A549 (cell line): ENCODE measurements around the gene POLE. TPM values are rescaled to one million over a fixed set of nuclear protein-coding genes. Genes with fewer than 3 reads are reported as not detected.
A peak's percentile ranks its signal among the peaks of the same experiment; 100 is the strongest.

Experiments used
- ATAC-seq, 2 experiments: fragments of 200-7000 bp in 1 of 2; fragments of >200 bp in 1 of 2; cut with Nextera tagmentation in 1 of 2; cut with Tn5 transposase in 1 of 2; 3 replicates each; pipeline versions ENCODE4 v1.8.0 to v1.9.1; 2018 to 2020; ENCODE audit warnings: mild to moderate bottlenecking in 1 of 2, moderate library complexity in 1 of 2
- CTCF ChIA-PET: fragments of 300-600 bp; sonication (Branson Sonifier 250); formaldehyde crosslinking; extraction: SDS; loops from one replicate; lab custom pipeline; 2021; ENCODE audit warnings: antibody characterized with exemption, inconsistent platforms; lab: Yijun Ruan, JAX
- POLR2A ChIA-PET: fragments of 350-600 bp; formaldehyde crosslinking; extraction: SDS; loops from one replicate; lab custom pipeline; 2021; ENCODE audit warnings: antibody characterized with exemption, inconsistent platforms; lab: Yijun Ruan, JAX
- DNase-seq, 2 experiments: peaks; one replicate each; pipeline versions ENCODE4 v3.0.0 to v3.0.0-alpha.2; 2011 to 2016; ENCODE audit warnings: low read depth in 1 of 2, low spot score in 1 of 2
- FAIRE-seq: peaks from 2 replicates; lab custom pipeline; 2011; peaks lifted over from hg19 to GRCh38; lab: Jason Lieb, UNC
- H3K27ac ChIP-seq, 2 experiments: fragments of >200 bp; sonication (Bioruptor Twin); formaldehyde crosslinking; 3 replicates each; pipeline ENCODE4 v1.5.1; 2016 to 2017
- H3K4me1 ChIP-seq: fragments of >200 bp; sonication (Bioruptor Twin); formaldehyde crosslinking; 3 replicates; pipeline ENCODE4 v1.6.1; 2016
- H3K4me2 ChIP-seq: fragments of >200 bp; sonication (Bioruptor Twin); formaldehyde crosslinking; 3 replicates; pipeline ENCODE4 v1.6.1; 2016
- H3K4me3 ChIP-seq: fragments of >200 bp; sonication (Bioruptor Twin); formaldehyde crosslinking; 3 replicates; pipeline ENCODE4 v1.5.1; 2016
- H3K9me3 ChIP-seq: fragments of >200 bp; sonication (Bioruptor Twin); formaldehyde crosslinking; 3 replicates; pipeline ENCODE4 v1.6.1; 2016
- BHLHE40 ChIP-seq: IDR thresholded peaks from 2 replicates; pipeline ENCODE4 v1.6.1; 2012; ENCODE audit warnings: low read depth, low read length, inconsistent platforms
- CTCF ChIP-seq: fragments of >200 bp; sonication (Bioruptor Twin); formaldehyde crosslinking; IDR thresholded peaks from 3 replicates; pipeline ENCODE4 v1.5.1; 2016
- EHF ChIP-seq: fragments of 250-450 bp; sonication (Bioruptor Pico); IDR thresholded peaks from 2 replicates; pipeline ENCODE4 v1.5.0; 2020; ENCODE audit warnings: mild to moderate bottlenecking
- EHMT2 ChIP-seq: fragments of 200-600 bp; sonication (generic); IDR thresholded peaks from 2 replicates; pipeline ENCODE4 v1.6.1; 2016; ENCODE audit warnings: antibody characterized with exemption, low read depth, mild to moderate bottlenecking, moderate library complexity
- EP300 ChIP-seq, 2 experiments: fragments of >200 bp; sonication (Bioruptor Twin); formaldehyde crosslinking; IDR thresholded peaks; 2 replicates in 1 of 2; 3 replicates in 1 of 2; pipeline ENCODE4 v1.6.1; 2016 to 2017
- ESRRA ChIP-seq: fragments of 150-350 bp; IDR thresholded peaks from 2 replicates; pipeline ENCODE4 v1.6.1; 2014; ENCODE audit warnings: mild to moderate bottlenecking, low read length, borderline replicate concordance
- FOSB ChIP-seq: fragments of 250-450 bp; sonication (Bioruptor Pico); IDR thresholded peaks from 2 replicates; pipeline ENCODE4 v1.5.0; 2020; ENCODE audit warnings: mild to moderate bottlenecking, moderate library complexity
- FOSL2 ChIP-seq, 2 experiments: fragments of 450-650 bp in 1 of 2; fragments of >200 bp in 1 of 2; sonication (Bioruptor Twin) in 1 of 2; formaldehyde crosslinking; IDR thresholded peaks; 2 replicates each; pipeline versions ENCODE4 v1.5.0 to v1.6.1; 2016 to 2020; ENCODE audit warnings: mild to moderate bottlenecking in 1 of 2, moderate library complexity in 1 of 2
- FOXS1 ChIP-seq: fragments of 250-450 bp; sonication (Bioruptor Pico); IDR thresholded peaks from 2 replicates; pipeline ENCODE4 v1.5.0; 2020; ENCODE audit warnings: mild to moderate bottlenecking, moderate library complexity
- GATA3 ChIP-seq: IDR thresholded peaks from 2 replicates; pipeline ENCODE4 v1.6.1; 2012; ENCODE audit warnings: borderline replicate concordance
- HDAC2 ChIP-seq: fragments of 200-600 bp; sonication (generic); IDR thresholded peaks from 2 replicates; pipeline ENCODE4 v1.6.1; 2016
- HES2 ChIP-seq: fragments of >200 bp; sonication (Bioruptor Twin); formaldehyde crosslinking; IDR thresholded peaks from 2 replicates; pipeline ENCODE4 v1.6.1; 2016
- HEYL ChIP-seq: fragments of 250-450 bp; sonication (Bioruptor Pico); IDR thresholded peaks from 2 replicates; pipeline ENCODE4 v1.8.0; 2021; ENCODE audit warnings: mild to moderate bottlenecking, moderate library complexity
- HMGXB4 ChIP-seq: fragments of 250-450 bp; sonication (Bioruptor Pico); IDR thresholded peaks from 2 replicates; pipeline ENCODE4 v1.5.0; 2021; ENCODE audit warnings: mild to moderate bottlenecking, moderate library complexity, borderline replicate concordance
- HOXA7 ChIP-seq: fragments of 250-450 bp; sonication (Bioruptor Pico); IDR thresholded peaks from 2 replicates; pipeline ENCODE4 v1.5.0; 2020; ENCODE audit warnings: mild to moderate bottlenecking, moderate library complexity
- HOXB13 ChIP-seq: fragments of 250-450 bp; sonication (Bioruptor Pico); IDR thresholded peaks from 2 replicates; pipeline ENCODE4 v1.5.0; 2020; ENCODE audit warnings: low read depth, mild to moderate bottlenecking, moderate library complexity
- JUNB ChIP-seq: fragments of >200 bp; sonication (Bioruptor Twin); formaldehyde crosslinking; IDR thresholded peaks from 2 replicates; pipeline ENCODE4 v1.6.1; 2016
- KDM1A ChIP-seq: fragments of 200-600 bp; sonication (generic); IDR thresholded peaks from 2 replicates; pipeline ENCODE4 v1.6.1; 2016; ENCODE audit warnings: low read depth, mild to moderate bottlenecking
- MYC ChIP-seq: IDR thresholded peaks from 2 replicates; pipeline ENCODE4 v1.6.1; 2012; ENCODE audit warnings: mild to moderate bottlenecking, inconsistent platforms, low read length, improper control_type of control experiment, borderline replicate concordance
- NFE2L2 ChIP-seq: fragments of 150-350 bp; conservative IDR thresholded peaks from 2 replicates; pipeline ENCODE4 v1.6.1; 2014; ENCODE audit warnings: low read length
- NPAS2 ChIP-seq: fragments of 250-450 bp; sonication (Bioruptor Pico); IDR thresholded peaks from 2 replicates; pipeline ENCODE4 v1.8.0; 2022; ENCODE audit warnings: mild to moderate bottlenecking, moderate library complexity, borderline replicate concordance
- NR3C1 ChIP-seq: fragments of >200 bp; sonication (Bioruptor Twin); formaldehyde crosslinking; IDR thresholded peaks from 3 replicates; pipeline ENCODE4 v1.6.1; 2017
- PBX3 ChIP-seq: IDR thresholded peaks from 2 replicates; pipeline ENCODE4 v1.6.1; 2012
- POLR2A ChIP-seq: IDR thresholded peaks from 2 replicates; pipeline ENCODE4 v1.6.1; 2012; ENCODE audit warnings: mild to moderate bottlenecking, low read length
- RAD21 ChIP-seq, 2 experiments: fragments of >200 bp in 1 of 2; sonication (Bioruptor Twin) in 1 of 2; formaldehyde crosslinking in 1 of 2; IDR thresholded peaks in 1 of 2; conservative IDR thresholded peaks in 1 of 2; 2 replicates in 1 of 2; 3 replicates in 1 of 2; pipeline ENCODE4 v1.6.1; 2012 to 2018; ENCODE audit warnings: inconsistent platforms in 1 of 2
- RNF2 ChIP-seq: fragments of 200-600 bp; sonication (generic); IDR thresholded peaks from 2 replicates; pipeline ENCODE4 v1.6.1; 2016; ENCODE audit warnings: low read depth, mild to moderate bottlenecking, antibody characterized with exemption, moderate library complexity, borderline replicate concordance
- TFCP2L1 ChIP-seq: fragments of 250-450 bp; sonication (Bioruptor Pico); IDR thresholded peaks from 2 replicates; pipeline ENCODE4 v1.5.0; 2021; ENCODE audit warnings: mild to moderate bottlenecking
- ZC3H11A ChIP-seq: fragments of 450-650 bp; IDR thresholded peaks from 2 replicates; pipeline ENCODE4 v1.6.1; 2014; ENCODE audit warnings: antibody characterized with exemption, mild to moderate bottlenecking
- WGBS: methylation state at CpG from one replicate; pipeline ENCODE4 v1.1.6; 2017; ENCODE audit errors: missing lambda C conversion rate; 5-methylcytosine and 5-hydroxymethylcytosine counted together
- polyA plus RNA-seq, 4 experiments: library from polyadenylated mRNA; depleted of rRNA in 3 of 4; stranded (reverse); fragments of >200 nt; fragmentation: RNase III in 1 of 4; extraction: RNeasy Plus Mini Kit Qiagen cat#74134 plus additional on column Dnase treatment in 1 of 4; gene quantifications; 2 replicates in 3 of 4; 3 replicates in 1 of 4; pipeline ENCODE4 v1.2.3, GENCODE V29; 2011 to 2017

Gene POLE
- polyA plus RNA-seq, 2 of the 4 experiments (the other 2 are of a cell fraction), result 28.9 to 67.2 TPM

GRCh38 chr12:132685400-132685799, 1.7 kb downstream of the POLE start:
- no peak overlapping the region for H3K27ac ChIP-seq
- ATAC-seq (no peak), FAIRE-seq (no peak), DNase-seq (no peak)
- no peaks in the 10 kb centered on the region for H3K9me3 ChIP-seq
- ChIA-PET POLR2A (no interaction called here), CTCF (interaction anchor here (1.0 kb wide), 1 partner anchor 10 kb away, joined by 5 read pairs; no protein-coding TSS in a partner anchor)
- peak overlapping the region; percentile 84; the same call in 1 of the 3 replicates for H3K4me2 ChIP-seq
- no peak for TF ChIP-seq NFE2L2
- no peak for TF ChIP-seq HES2
- TF ChIP-seq NR3C1, result no peak
- TF ChIP-seq TFCP2L1 (CRISPR knock-in tag), result no peak
- no peak for TF ChIP-seq KDM1A
- TF ChIP-seq POLR2A, result no peak
- WGBS, result 75% methylated on average over 5 of the region's 5 CpGs
- H3K4me1 ChIP-seq, result peaks cover 5% of the 10 kb centered on the region; the same call in 2 of the 3 replicates
- H3K4me3 ChIP-seq, result no peak overlapping the region

GRCh38 chr12:132677492-132677891, 9.7 kb downstream of the POLE start:
- TF ChIP-seq JUNB, result no peak
- no peak for TF ChIP-seq FOSB (CRISPR knock-in tag)
- TF ChIP-seq, all 56 proteins: peak for 0
- ChIA-PET POLR2A (no interaction called here), CTCF (no interaction called here)
- no peak for FAIRE-seq
- no peaks in the 10 kb centered on the region for H3K9me3 ChIP-seq
- H3K4me3 ChIP-seq, result no peak overlapping the region
- DNase-seq, result no peak
- H3K4me2 ChIP-seq, result no peak overlapping the region
- no peaks in the 10 kb centered on the region for H3K4me1 ChIP-seq
- no peak overlapping the region for H3K27ac ChIP-seq
- ATAC-seq, result no peak
- 91% methylated on average over 9 of the region's 9 CpGs for WGBS

GRCh38 chr12:132675757-132676432, 11.2 kb downstream of the POLE start:
- POLR2A ChIA-PET, result no interaction called here
- CTCF ChIA-PET, result interaction anchor here (1.0 kb wide), 1 partner anchor 522 kb away, joined by 3 read pairs; no protein-coding TSS in a partner anchor

GRCh38 chr12:132674561-132674960, 12.6 kb downstream of the POLE start:
- no peak overlapping the region for H3K27ac ChIP-seq
- WGBS, result 97% methylated on average over 5 of the region's 5 CpGs
- ChIA-PET CTCF (no interaction called here), POLR2A (no interaction called here)
- no peaks in the 10 kb centered on the region for H3K4me1 ChIP-seq
- FAIRE-seq (no peak), DNase-seq (no peak), ATAC-seq (no peak)
- no peaks in the 10 kb centered on the region for H3K9me3 ChIP-seq
- H3K4me3 ChIP-seq, result no peak overlapping the region
- no peak overlapping the region for H3K4me2 ChIP-seq
- no peak for TF ChIP-seq PBX3
- TF ChIP-seq HMGXB4, result no peak
- TF ChIP-seq MYC, result no peak
- TF ChIP-seq TFCP2L1 (CRISPR knock-in tag), result no peak
- TF ChIP-seq CTCF, result no peak
- TF ChIP-seq RAD21 (conservative IDR thresholded peaks at IDR 0.05 in 1 of 2, IDR thresholded peaks at IDR 0.05 in 1 of 2), result no peak

More at GRCh38 chr12:132675757-132676432, 11.2 kb downstream of the POLE start:
- Histone ChIP-seq H3K4me1 (no peaks in the 10 kb centered on the region), H3K4me3 (no peak overlapping the region), H3K27ac (no peak overlapping the region), H3K9me3 (no peaks in the 10 kb centered on the region), H3K4me2 (no peak overlapping the region)
- FAIRE-seq (no peak), ATAC-seq (no peak), DNase-seq (no peak)
- 94% methylated on average over 14 of the region's 14 CpGs for WGBS
- TF ChIP-seq ESRRA, result no peak
- TF ChIP-seq MYC, result no peak
- TF ChIP-seq BHLHE40, result no peak
- no peak for TF ChIP-seq EHMT2
- TF ChIP-seq HDAC2, result no peak
- TF ChIP-seq NPAS2 (CRISPR knock-in tag), result no peak
- no peak for TF ChIP-seq POLR2A
- no peak for TF ChIP-seq EHF (CRISPR knock-in tag)
- no peak for TF ChIP-seq FOSL2 (IDR thresholded peaks at IDR 0.05)
- no peak for TF ChIP-seq FOSL2 (CRISPR knock-in tag; IDR thresholded peaks at IDR 0.05)
- no peak for TF ChIP-seq HOXA7
- TF ChIP-seq HEYL (CRISPR knock-in tag), result no peak
- no peak for TF ChIP-seq GATA3
- TF ChIP-seq HOXB13 (CRISPR knock-in tag), result no peak
- TF ChIP-seq NFE2L2, result no peak
- no peak for TF ChIP-seq FOXS1 (CRISPR knock-in tag)
- TF ChIP-seq CTCF, result no peak
- no peak for TF ChIP-seq EP300 (IDR thresholded peaks at IDR 0.05)
- no peak for TF ChIP-seq RNF2
- TF ChIP-seq ZC3H11A, result no peak
- no peak for TF ChIP-seq NR3C1
